LNCaP clone FGC (cell line): ENCODE results near the gene ZNF256.

ENCODE experiments used
- DNase-seq: peaks from one replicate; pipeline ENCODE4 v3.0.0-alpha.2; 2011; ENCODE audit warnings: low read depth
- H3K4me3 ChIP-seq: 2 replicates; pipeline ENCODE4 v1.5.1; 2011; ENCODE audit warnings: mild to moderate bottlenecking, low read depth, low read length, control low read depth
- TF ChIP-seq, protein P1 (sequence below): IDR thresholded peaks from 2 replicates; pipeline ENCODE4 v1.5.1; 2012; ENCODE audit warnings: mild to moderate bottlenecking; ENCODE audit not compliant: control insufficient read depth, insufficient read depth; ENCODE audit errors: extremely low read depth

ZNF256 gene

DNA sequence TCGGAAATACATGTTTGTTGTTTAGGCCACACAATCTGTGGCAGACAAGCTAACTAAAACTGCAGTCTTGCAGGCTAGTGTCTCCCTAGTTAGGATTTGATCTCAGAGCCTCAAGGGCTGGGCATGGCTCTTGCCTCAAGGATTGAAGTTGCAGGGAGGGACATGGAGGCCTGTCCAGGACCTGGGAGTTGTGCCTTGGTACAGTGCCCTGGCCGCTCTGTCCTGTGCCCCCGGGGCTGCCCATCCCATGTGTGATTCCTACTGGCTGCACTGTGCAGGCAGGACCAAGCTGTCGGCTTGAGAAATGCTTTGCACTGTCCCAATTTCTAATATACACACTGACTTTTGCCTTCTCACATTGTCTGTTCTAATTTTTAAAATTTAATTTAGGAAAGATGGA is 7.5 kb upstream of the ZNF256 start:
- TF ChIP-seq, protein P1, sequence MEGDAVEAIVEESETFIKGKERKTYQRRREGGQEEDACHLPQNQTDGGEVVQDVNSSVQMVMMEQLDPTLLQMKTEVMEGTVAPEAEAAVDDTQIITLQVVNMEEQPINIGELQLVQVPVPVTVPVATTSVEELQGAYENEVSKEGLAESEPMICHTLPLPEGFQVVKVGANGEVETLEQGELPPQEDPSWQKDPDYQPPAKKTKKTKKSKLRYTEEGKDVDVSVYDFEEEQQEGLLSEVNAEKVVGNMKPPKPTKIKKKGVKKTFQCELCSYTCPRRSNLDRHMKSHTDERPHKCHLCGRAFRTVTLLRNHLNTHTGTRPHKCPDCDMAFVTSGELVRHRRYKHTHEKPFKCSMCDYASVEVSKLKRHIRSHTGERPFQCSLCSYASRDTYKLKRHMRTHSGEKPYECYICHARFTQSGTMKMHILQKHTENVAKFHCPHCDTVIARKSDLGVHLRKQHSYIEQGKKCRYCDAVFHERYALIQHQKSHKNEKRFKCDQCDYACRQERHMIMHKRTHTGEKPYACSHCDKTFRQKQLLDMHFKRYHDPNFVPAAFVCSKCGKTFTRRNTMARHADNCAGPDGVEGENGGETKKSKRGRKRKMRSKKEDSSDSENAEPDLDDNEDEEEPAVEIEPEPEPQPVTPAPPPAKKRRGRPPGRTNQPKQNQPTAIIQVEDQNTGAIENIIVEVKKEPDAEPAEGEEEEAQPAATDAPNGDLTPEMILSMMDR: no peak
- H3K4me3 ChIP-seq: no peak overlapping the region
- no peak for DNase-seq

DNA sequence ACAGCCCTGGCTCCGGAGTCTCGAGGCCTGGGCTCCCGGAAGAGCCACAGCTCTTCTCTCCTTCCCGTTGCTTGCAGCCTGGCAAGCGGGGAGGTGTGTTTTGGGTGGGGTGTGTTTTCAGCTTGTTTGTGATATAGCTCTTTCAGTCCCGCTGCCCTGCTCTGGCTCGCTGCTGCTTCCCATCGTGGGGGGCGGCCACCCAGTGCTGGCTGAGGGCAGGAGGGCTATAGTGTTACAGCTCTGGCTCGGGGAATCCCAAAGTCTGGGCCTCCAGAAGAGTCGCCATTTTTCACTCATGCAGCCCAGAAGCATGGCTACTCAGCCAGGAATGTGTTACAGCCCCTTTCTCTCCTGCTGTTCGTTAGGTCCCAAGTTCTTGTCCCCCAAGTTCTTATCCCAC is 2.2 kb upstream of the ZNF256 start:
- TF ChIP-seq, protein P1: no peak
- DNase-seq: no peak
- no peak overlapping the region for H3K4me3 ChIP-seq

- DNase-seq: no peak
- TF ChIP-seq, protein P1: no peak
Observed at GRCh38 chr19:57949296-57949695, 1.8 kb upstream of the ZNF256 start.

DNA sequence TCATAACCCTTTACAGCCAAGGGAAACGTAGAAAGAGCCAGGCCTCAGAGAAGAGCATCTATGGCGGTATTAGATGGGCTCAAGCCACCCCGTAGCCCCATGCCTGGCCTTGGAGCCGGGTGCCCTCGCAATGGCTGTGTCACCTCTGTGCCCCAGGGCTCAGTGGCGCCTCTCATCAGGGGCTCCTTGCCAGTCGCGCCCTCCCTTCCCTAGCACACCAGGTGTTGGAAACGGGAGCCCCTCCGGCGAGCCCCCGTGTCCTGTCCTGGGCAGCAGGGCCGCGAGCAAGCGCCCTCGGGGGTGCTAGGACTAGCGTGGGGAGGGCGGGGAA is 453 bp downstream of the ZNF256 start:
- DNase-seq: no peak
- H3K4me3 ChIP-seq: peak overlapping the region; percentile 92
- TF ChIP-seq, protein P1: no peak

More at GRCh38 chr19:57949296-57949695, 1.8 kb upstream of the ZNF256 start:
- no peak overlapping the region for H3K4me3 ChIP-seq

DNA sequence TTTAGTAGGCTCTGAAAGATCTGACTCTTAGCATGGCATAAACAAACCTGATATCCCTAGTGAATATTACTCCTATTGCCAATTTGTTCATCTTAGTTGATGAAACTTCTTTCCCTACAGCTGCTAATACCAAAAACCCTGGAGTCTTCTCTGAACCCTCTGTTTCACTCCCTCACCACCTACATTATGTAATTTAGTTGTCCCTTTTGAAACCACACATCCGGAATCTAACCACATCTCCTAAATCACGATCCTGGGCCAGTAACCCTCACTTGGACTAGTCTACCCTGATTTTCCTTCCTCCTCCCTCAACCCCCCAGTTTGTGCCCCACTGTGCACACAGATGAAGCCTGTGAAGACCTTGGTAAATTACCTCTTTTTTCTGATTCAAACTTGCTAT is 1.2 kb downstream of the ZNF256 start:
- DNase-seq: no peak
- TF ChIP-seq, protein P1: no peak
- H3K4me3 ChIP-seq: peak overlapping the region; percentile 92

DNA sequence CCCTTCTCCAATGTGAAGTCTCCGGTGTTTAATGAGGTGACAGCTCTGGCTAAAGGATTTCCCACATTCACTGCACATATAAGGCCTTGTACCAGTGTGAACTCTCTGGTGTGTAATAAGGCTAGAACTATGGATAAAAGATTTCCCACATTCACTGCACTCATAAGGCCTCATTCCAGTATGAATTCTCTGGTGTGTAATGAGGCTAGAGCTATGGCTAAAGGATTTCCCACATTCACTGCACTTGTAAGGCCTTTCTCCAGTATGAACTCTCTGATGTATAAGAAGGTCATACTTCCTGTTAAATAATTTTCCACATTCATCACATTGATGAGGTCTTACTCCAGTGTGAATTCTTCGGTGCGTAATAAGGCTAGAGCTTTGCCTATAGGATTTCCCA is 5.9 kb downstream of the ZNF256 start:
- no peak overlapping the region for H3K4me3 ChIP-seq
- TF ChIP-seq, protein P1: no peak

DNA sequence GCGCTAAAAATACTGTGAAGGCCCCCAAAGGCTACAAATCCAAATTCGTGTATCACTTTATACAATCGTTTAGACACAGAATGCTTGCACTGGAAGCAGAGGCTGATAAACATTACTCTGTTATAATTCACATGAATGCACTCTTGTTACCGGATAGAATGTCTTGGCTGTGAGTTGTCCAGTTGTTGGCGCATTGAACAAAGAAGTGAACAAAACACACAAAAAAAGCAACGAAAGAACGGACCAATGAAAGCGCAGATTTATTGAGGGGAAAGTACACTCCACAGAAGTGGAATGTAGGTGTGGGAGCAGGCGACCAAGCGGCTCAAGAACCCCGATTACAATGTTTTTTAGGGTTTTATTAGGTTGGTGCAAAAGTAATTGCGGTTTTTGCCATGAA is 11.8 kb downstream of the ZNF256 start:
- peak overlapping the region; percentile 86; the same call in 1 of the 2 replicates for H3K4me3 ChIP-seq
- no peak for DNase-seq
- TF ChIP-seq, protein P1: no peak

More for the DNA sequence above, 5.9 kb downstream of the ZNF256 start:
- no peak for DNase-seq
